Lower lobe of right lung (tissue), 2 donors: Measurements from ENCODE around the gene L3MBTL2. TPM values are rescaled to one million over a fixed set of nuclear protein-coding genes. Genes with fewer than 3 reads are reported as not detected.

Experiments used
- ATAC-seq, 2 donors: fragments of 200-7000 bp; cut with Tn5 transposase; one replicate each; pipeline ENCODE4 v1.9.1; 2020 to 2022; ENCODE audit warnings: mild to moderate bottlenecking in 2 of 2, moderate library complexity in 2 of 2
- DNase-seq: peaks from one replicate; pipeline ENCODE4 v3.0.0-alpha.2; 2020
- H3K27ac ChIP-seq: fragments of 200-600 bp; one replicate; pipeline ENCODE4 v1.8.0; 2022
- H3K27me3 ChIP-seq: fragments of 200-600 bp; one replicate; pipeline ENCODE4 v1.8.0; 2022; ENCODE audit warnings: low read depth
- H3K36me3 ChIP-seq: fragments of 200-600 bp; one replicate; pipeline ENCODE4 v1.8.0; 2022; ENCODE audit warnings: mild to moderate bottlenecking
- H3K4me1 ChIP-seq: fragments of 200-600 bp; one replicate; pipeline ENCODE4 v1.8.0; 2022
- H3K4me3 ChIP-seq: fragments of 200-600 bp; one replicate; pipeline ENCODE4 v1.8.0; 2022; ENCODE audit warnings: mild to moderate bottlenecking
- H3K9me3 ChIP-seq: fragments of 200-600 bp; one replicate; pipeline ENCODE4 v1.8.0; 2022
- CTCF ChIP-seq: fragments of 200-600 bp; IDR thresholded peaks from one replicate; pipeline ENCODE4 v1.8.0; 2022; ENCODE audit warnings: antibody characterized with exemption, mild to moderate bottlenecking
- intact Hi-C: fragments of 100-400 bp; cut with DNase I; formaldehyde crosslinking; loops from one replicate; pipeline ENCODE4 v1.11.0; 2022
- total RNA-seq: library from RNA; stranded (reverse); fragmentation: NEBNext Ultra II Directional; extraction: Animal tissue kit (Norgen Biotek cat#: 25700); gene quantifications from one replicate; pipeline ENCODE4 v1.2.1, GENCODE V29; 2021
- donor health status: DM: no; HTN: yes; CAD: no; lungs with severe emphysema.

Gene L3MBTL2
- total RNA-seq, 1 donor from 2014 or later = 22.8 TPM

DNA sequence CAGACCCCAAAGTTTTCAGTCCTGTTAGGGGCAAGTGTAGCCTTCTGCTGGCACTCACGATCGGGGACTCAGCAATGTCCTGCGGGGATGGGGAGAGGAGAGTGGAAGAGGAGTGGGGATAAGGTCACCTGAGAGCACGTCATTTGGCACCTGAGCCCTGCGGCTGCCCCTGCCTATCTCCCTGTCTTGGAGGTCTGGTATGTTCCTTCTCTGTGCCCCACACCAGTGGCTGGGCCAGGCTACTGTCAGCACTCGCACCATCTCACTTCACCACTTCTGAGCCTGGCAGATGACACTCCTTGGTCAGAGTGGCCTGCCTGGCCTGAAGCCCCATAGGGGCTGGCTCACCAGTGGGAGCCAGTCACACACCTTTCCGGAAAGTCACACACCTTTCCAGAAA lies 55.8 kb downstream of the L3MBTL2 start:
- Histone ChIP-seq H3K36me3 (peaks cover 97% of the 10 kb centered on the region), H3K4me3 (no peak overlapping the region), H3K27me3 (no peaks in the 10 kb centered on the region), H3K4me1 (no peaks in the 10 kb centered on the region), H3K27ac (no peak overlapping the region), H3K9me3 (no peaks in the 10 kb centered on the region)
- DNase-seq = no peak
- TF ChIP-seq CTCF = no peak
- intact Hi-C loops = no loop called here
- ATAC-seq = no peak

GRCh38 chr22:41261541-41262249 lies 56.6 kb downstream of the L3MBTL2 start:
- ATAC-seq = no peak
- no peaks in the 10 kb centered on the region for H3K9me3 ChIP-seq
- H3K27ac ChIP-seq = no peak overlapping the region
- no peak for DNase-seq
- intact Hi-C loops = no loop called here
- no peak overlapping the region for H3K4me3 ChIP-seq
- no peak for TF ChIP-seq CTCF
- H3K4me1 ChIP-seq = no peaks in the 10 kb centered on the region
- H3K27me3 ChIP-seq = no peaks in the 10 kb centered on the region
- peaks cover 95% of the 10 kb centered on the region for H3K36me3 ChIP-seq

DNA sequence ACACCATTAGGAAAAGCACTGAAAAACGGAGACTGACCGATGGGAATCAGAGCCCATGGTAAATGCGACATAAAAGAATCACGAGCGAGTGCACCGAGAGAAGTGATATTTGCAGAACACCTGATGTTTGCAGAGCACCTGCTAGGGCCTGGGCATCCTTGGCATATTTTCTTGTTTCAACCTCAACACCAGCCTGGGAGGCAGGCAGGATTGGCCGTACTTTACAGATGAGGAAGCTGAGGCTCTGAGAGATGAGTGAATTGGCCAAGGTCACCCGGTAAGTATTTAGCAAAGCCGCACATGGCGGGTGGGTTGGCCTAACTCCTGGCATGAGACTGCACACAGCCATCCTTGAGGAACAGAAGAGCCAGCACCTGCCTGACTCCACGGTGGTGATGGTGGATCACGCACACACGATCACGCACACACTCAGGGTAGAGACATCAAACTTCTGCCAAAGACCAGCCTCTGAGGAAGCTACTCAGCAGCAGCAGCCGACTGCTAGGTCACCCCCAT lies 57.2 kb downstream of the L3MBTL2 start:
- intact Hi-C loops = no loop called here
- no peak overlapping the region for H3K27ac ChIP-seq
- H3K9me3 ChIP-seq = no peaks in the 10 kb centered on the region
- H3K36me3 ChIP-seq = peaks cover 95% of the 10 kb centered on the region
- no peak for TF ChIP-seq CTCF
- DNase-seq (no peak), ATAC-seq (no peak)
- no peak overlapping the region for H3K4me3 ChIP-seq
- no peaks in the 10 kb centered on the region for H3K27me3 ChIP-seq
- H3K4me1 ChIP-seq = no peaks in the 10 kb centered on the region

GRCh38 chr22:41263704-41264103 lies 58.6 kb downstream of the L3MBTL2 start:
- Histone ChIP-seq H3K9me3 (no peaks in the 10 kb centered on the region), H3K36me3 (peaks cover 97% of the 10 kb centered on the region), H3K27ac (no peak overlapping the region), H3K4me1 (no peaks in the 10 kb centered on the region), H3K4me3 (no peak overlapping the region), H3K27me3 (no peaks in the 10 kb centered on the region)
- intact Hi-C loops = no loop called here
- no peak for ATAC-seq
- DNase-seq = no peak
- TF ChIP-seq CTCF = no peak

- Histone ChIP-seq H3K27me3 (no peaks in the 10 kb centered on the region), H3K9me3 (no peaks in the 10 kb centered on the region), H3K36me3 (peaks cover 97% of the 10 kb centered on the region), H3K4me3 (no peak overlapping the region), H3K4me1 (no peaks in the 10 kb centered on the region), H3K27ac (no peak overlapping the region)
- ATAC-seq (no peak), DNase-seq (no peak)
- intact Hi-C loops = no loop called here
- TF ChIP-seq CTCF = no peak
These were observed 59.4 kb downstream of the L3MBTL2 start for GRCh38 chr22:41264408-41264941.
